ENCODE results near the gene APP.

GRCh38 chr21:25956993-25957714 is 213.4 kb downstream of the APP start:
- TF ChIP-seq CTCF (IDR thresholded peaks at IDR 0.05) (no peak), POLR2AphosphoS5 (IDR thresholded peaks at IDR 0.05) (no peak), POLR2A (IDR thresholded peaks at IDR 0.05) (no peak)
